GM12801 (cell line): Measurements from ENCODE around the gene TANGO6.

ENCODE experiments used
- TF ChIP-seq, protein P1 (sequence below): IDR thresholded peaks from one replicate; pipeline ENCODE4 v1.5.1; 2011; ENCODE audit warnings: control low read depth; ENCODE audit not compliant: insufficient read length; ENCODE audit errors: extremely low read depth

Gene TANGO6

DNA sequence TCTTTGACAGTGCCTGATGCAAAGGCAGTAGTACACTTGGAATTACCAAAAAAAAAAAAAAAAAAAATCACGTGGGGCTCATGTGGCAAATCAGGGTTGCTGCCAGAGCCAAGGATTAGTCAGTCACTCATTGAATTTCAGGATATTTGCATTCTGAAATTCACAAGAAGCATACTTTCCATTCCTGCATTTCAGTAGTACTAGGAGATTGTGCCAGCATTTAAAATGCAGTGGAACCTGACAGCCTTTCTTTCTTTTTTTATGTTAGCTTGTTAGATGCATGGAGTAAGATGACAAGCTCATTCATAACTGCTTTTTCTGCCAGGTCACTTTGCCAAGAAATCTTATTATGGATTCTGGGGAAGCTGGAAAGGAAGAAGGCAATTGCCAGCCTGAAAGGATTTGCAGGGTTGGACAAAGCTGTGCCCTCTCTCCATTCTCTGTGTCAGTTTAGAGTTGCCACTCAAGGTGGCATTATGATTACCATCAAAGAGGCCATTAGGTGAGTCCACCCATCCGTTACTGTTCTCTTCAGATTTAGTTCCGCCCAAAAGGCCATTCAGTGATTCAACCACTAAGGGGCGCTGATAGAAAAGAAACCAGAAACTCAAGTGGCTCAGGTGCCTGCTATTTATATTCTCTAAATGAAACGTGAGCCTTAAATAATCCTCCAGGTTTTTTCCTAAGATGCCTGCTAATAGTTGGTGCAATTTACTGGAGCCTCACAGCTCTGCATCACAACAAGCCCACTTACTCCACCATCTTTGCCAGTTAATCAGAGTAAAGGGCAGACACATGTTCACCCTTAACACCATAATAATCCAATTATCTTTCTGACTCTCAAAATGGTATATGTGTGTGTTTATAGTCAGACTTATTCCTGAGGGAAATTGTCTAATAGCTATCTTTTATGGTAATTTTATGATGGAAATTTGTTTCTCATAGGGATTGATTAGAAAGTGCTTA, 59.0 kb downstream of the TANGO6 start:
- TF ChIP-seq, protein P1, sequence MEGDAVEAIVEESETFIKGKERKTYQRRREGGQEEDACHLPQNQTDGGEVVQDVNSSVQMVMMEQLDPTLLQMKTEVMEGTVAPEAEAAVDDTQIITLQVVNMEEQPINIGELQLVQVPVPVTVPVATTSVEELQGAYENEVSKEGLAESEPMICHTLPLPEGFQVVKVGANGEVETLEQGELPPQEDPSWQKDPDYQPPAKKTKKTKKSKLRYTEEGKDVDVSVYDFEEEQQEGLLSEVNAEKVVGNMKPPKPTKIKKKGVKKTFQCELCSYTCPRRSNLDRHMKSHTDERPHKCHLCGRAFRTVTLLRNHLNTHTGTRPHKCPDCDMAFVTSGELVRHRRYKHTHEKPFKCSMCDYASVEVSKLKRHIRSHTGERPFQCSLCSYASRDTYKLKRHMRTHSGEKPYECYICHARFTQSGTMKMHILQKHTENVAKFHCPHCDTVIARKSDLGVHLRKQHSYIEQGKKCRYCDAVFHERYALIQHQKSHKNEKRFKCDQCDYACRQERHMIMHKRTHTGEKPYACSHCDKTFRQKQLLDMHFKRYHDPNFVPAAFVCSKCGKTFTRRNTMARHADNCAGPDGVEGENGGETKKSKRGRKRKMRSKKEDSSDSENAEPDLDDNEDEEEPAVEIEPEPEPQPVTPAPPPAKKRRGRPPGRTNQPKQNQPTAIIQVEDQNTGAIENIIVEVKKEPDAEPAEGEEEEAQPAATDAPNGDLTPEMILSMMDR: no peak

DNA sequence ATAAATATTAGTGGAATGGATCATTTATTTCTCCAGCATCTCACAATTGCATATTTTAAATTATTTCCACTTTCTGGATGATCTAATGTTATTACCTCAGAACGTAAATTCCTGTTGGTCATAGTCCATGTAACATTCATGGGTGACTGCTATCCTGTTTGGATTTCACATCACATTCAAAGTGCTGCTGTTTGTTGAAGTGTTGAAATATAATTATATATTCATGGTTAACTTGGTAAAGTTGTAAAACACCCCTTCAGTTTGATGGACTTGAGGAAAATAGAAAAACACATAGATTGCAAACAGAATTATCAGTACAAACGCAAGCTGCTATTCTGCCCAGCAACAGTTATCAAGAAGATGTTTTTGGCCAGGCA, 59.6 kb downstream of the TANGO6 start:
- TF ChIP-seq, protein P1: no peak

DNA sequence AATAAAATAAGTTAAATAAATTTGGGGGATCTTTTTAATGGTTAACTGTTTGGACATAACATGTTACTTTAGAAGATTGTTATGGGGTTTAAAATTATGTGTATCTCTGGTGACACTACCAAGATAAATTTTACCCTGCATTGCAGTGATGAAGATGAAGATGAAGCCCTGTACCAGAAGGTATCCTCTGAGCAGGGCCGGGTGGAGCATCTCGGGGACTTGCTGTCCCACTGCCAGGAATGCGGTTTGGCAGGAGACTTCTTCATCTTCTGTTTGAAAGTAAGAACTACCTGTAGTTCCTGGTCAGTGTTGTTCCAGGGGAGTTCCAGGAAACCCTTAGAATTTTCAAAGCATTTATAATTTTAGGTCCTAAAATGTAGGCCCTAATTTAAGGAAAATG, 64.0 kb downstream of the TANGO6 start:
- TF ChIP-seq, protein P1: no peak

DNA sequence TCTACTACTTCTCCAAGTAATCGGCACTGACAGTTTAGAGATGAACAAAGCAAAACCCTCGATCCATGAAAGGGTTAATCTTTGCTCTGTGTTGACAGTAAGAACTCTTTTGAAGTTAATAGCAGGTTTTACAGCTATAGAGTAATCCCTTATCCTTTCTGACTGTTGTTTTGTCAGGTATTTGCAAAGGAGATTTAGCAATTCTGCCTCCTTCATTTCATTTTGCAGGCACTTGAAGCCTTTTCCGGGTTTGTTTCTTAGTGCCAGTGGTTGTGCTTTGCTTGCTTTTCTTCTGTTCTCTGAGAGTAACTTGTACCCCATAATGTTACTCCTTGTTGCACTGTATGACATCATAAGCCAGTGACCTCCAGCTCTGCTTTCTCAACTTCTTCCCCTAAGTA, 64.5 kb downstream of the TANGO6 start:
- TF ChIP-seq, protein P1: no peak

DNA sequence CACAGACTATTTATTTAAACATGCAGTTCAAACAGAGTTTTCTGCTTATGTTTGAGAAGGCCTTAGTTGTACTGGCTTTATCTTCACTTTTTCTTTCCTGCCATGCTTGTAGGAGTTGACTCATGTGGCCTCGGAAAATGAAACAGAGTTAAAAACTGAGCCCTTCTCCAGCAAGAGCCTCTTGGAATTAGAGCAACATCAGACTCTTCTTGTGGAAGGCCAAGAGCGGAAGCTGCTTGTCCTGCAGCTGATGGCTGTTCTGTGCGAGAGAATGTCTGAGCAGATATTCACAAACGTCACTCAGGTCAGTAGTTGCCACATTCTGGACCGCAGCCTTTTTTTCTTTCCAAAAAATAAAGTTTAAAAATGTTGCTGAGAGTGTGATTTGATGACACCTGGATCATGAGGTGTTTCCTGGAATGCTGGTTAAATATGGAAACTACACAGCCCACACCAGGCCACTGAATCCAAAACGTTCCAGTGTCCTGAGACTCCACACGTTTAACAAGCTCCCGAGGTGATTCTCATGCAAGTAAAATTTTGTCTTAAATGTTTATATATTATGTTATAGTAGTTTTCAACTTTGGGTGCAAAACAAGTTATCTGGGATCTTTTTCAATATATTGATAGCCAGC, 65.9 kb downstream of the TANGO6 start:
- TF ChIP-seq, protein P1: no peak

DNA sequence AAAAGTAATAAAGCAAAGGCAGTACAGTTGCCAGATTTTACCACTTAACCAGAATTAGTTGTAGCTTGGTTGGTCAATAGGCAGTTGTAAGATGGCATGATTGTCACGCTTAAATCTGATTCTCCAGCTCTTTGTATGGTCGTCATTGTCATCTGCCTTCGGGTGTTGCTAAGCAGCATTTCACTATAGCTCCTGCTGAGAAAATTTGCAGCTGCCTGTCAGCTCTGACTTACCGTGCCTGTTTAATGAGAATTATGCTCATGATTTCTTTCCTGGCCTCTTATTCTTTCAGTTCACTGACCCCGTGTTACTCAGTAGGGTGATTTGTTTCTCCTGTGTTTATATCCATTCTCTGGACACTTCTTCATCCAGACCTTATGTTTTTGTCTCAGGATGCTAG, 66.7 kb downstream of the TANGO6 start:
- TF ChIP-seq, protein P1: no peak

DNA sequence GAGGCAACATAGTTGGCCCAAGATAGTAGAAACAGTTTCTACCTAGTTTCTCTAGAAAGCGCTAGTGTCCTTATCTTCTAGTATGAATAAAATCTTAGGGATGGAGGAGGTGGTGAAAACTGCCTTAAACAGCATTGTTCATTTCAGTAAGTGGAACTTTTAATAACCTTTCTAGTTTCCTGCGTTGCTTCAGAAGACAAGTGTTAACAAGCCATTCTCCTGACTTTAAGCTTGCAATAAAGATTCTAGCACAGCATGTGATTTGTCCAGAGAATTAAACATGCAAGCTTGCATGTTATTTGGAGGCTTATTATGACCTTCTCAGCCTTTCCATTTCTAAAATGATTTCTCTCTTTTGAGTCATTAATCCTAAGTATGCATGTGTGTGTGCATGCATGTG, 72.3 kb downstream of the TANGO6 start:
- TF ChIP-seq, protein P1: no peak
